ENCODE data around the gene SLC9C1. TPM values are rescaled to one million over a fixed set of nuclear protein-coding genes. Genes with fewer than 3 reads are reported as not detected.

Gene SLC9C1
- total RNA-seq, 1 donor from 2014 or later: 0.46 TPM

DNA sequence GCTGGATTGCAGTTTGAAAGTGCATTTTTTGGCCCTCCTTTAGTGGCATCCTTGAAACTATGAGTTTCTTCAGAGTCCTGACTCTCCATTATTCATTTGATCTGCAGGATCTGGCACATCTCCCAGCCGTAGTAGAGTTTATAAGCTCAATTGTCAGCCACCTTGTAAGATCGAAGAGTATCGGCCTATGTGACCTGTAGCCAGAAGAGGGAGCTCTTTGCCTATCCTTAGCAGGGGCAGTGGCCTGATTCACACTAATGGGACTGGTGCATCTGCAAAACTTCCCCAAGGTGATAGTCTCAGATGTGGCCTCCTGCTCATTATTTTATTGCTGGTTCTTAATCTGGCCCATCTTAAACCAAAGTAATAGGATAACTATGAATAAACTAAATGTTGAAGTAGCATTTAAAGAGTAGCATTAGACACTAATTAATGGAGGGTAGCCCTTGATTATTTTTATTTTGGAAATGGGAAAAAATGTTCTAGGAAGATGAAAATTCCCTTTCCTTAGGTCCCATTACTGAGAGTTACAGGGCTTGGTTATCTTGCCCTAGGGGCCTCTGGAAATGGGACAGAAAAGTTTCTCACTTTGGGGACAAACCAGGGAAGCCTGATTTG, 182.1 kb downstream of the SLC9C1 start:
- peak; percentile 52 for DNase-seq (ENCODE audit: low spot score)

DNA sequence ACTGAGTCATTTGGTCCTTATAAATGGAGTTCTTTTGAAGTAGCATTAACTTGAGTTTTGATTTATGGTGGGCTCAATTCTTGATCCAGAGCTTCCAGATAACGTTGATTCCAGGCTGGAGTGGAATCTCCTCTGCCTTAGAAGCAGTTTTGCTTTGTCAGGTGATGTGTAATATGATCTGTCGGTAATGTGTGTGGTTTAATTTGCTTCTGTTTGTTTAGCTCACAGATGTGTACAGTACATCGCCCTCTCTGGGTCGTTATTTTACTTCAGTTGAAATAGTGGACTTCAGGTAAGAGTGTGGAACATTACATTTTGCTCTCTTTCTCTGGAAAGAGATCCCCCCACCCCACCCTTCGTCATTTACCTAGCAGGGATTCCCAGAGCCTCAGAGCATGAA, 184.7 kb downstream of the SLC9C1 start:
- no peak for DNase-seq (ENCODE audit: low spot score)

DNA sequence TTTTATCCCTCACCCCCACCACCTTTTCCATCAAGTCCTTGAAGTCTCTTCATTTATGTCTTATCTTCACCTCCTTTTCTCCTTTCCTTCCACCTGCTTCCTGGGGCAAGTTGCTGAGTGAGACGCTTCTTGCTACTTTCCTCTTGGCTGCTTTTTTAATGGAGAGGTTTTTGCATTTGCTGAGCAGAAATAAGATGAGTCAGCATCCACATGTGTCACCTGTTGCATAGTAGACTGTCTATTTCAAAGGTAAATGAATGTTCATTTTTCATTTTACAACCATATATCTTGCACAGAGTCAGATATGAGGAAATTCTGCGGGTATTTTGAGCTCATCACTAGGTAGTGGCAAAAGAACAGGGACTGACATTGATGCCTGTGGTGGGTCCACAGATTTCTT, 189.2 kb downstream of the SLC9C1 start:
- DNase-seq (ENCODE audit: low spot score): no peak

- no peak for DNase-seq (ENCODE audit: low spot score)
Measured at GRCh38 chr3:112101916-112102315, 192.1 kb downstream of the SLC9C1 start.

DNA sequence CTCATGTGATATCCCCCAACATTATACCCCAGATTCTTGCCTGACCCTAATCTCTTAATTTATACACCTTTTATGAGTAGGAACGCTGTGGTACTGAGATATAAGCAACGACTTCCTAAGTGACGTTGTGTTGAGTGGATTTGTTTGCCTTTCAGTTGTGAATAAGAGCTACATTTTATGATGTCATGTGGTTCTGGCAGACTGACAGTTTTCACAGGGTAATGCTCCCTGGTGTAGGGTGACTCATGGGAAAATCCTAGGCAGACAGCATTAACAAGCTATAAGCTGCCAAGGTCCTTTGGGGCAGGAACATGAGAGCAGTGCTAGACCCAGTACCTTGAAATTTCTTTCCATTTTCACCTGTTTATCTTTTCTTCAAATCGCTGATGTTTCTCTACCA, 196.6 kb downstream of the SLC9C1 start:
- DNase-seq (ENCODE audit: low spot score): peak; percentile 78

- no peak for DNase-seq (ENCODE audit: low spot score)
Measured at GRCh38 chr3:112096176-112096575, 197.8 kb downstream of the SLC9C1 start.

GRCh38 chr3:112095731-112096130, 198.3 kb downstream of the SLC9C1 start:
- no peak for DNase-seq (ENCODE audit: low spot score)

- DNase-seq (ENCODE audit: low spot score): no peak
Measured at GRCh38 chr3:112093180-112093522, 200.9 kb downstream of the SLC9C1 start.

DNA sequence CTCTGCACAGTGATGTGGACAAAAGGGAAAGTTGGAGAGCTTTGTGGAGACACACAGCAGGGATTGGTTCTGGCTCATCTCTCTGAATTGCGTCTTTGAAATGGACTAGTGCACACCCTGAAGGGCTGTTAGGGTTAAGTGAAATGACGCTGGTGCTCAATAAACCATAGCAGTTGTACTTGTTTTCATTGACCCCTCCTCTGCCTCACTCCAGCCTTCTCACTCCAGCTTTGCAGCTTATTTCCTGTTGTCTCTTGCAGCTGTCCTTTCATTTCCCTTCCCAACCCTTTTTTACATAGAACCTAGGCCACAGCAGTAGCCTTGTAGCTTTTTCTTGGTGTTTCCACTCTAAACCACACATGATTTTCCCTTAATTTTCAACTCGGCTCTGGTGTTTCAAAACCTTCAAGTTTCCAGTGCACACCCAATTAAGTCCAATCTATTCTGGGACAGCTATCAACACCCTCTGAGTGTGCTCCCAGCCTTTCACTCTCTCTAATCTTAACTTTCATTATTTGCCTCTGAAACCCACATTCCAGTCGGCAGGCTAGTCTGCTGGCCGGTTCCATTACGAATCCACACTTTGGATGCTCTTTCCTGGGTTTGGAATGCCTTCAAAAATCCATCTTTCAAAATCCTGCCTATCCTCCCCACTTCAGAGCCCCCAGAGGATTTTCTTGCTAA, 201.4 kb downstream of the SLC9C1 start:
- DNase-seq (ENCODE audit: low spot score): no peak

- no peak for DNase-seq (ENCODE audit: low spot score)
Measured at GRCh38 chr3:112090887-112091586, 203.0 kb downstream of the SLC9C1 start.

Other genes starting within 250 kb of the SLC9C1 start
- gene C3orf52, start 207.8 kb downstream of the SLC9C1 start, total RNA-seq: 24.3 TPM
- gene GCSAM, start 161.0 kb downstream of the SLC9C1 start, total RNA-seq: 0.37 TPM
- gene CD200, start 38.9 kb upstream of the SLC9C1 start, total RNA-seq: 10.5 TPM
- 0.81 TPM for gene BTLA, start 205.3 kb upstream of the SLC9C1 start, total RNA-seq

Measured in mucosa of gallbladder (tissue), 1 donor.